Gastroesophageal sphincter (tissue), 4 donors: ENCODE measurements around the gene MIGA1. TPM values are rescaled to one million over a fixed set of nuclear protein-coding genes. Genes with fewer than 3 reads are reported as not detected.
"Not testable (repeated sequence)": the region's sequence is repeated elsewhere in the genome, so short reads cannot be mapped to it uniquely, and the experiment has no call there.

Source experiments
- ATAC-seq: fragments of 150-250 bp; one replicate; pipeline ENCODE4 v1.9.1; 2016; ENCODE audit warnings: mild to moderate bottlenecking, moderate library complexity
- H3K27ac ChIP-seq, 4 donors: fragments of 200-600 bp; sonication (generic) in 3 of 4; 1 replicate in 3 of 4; 2 replicates in 1 of 4; pipeline ENCODE4 v1.5.1; 2016 to 2019
- H3K27me3 ChIP-seq: fragments of 200-600 bp; sonication (generic); one replicate; pipeline ENCODE4 v1.5.1; 2019
- H3K36me3 ChIP-seq, 2 donors: fragments of 200-600 bp; sonication (generic); one replicate each; pipeline ENCODE4 v1.5.1; 2019; ENCODE audit warnings: control low read depth in 1 of 2
- H3K4me1 ChIP-seq, 3 donors: fragments of 200-600 bp; sonication (generic); 1 replicate in 2 of 3; 2 replicates in 1 of 3; pipeline ENCODE4 v1.5.1; 2016 to 2019; ENCODE audit warnings: control low read depth in 2 of 3
- H3K4me3 ChIP-seq, 2 donors: fragments of 200-600 bp; sonication (generic); one replicate each; pipeline ENCODE4 v1.5.1; 2019; ENCODE audit warnings: mild to moderate bottlenecking in 1 of 2, moderate library complexity in 1 of 2
- H3K9me3 ChIP-seq, 3 donors: fragments of 200-600 bp; sonication (generic); one replicate each; pipeline ENCODE4 v1.5.1; 2017 to 2019; ENCODE audit warnings: control low read depth in 2 of 3
- CTCF ChIP-seq, 4 experiments: fragments of 200-600 bp in 2 of 4; fragments of 450-650 bp in 2 of 4; sonication (generic) in 1 of 4; IDR thresholded peaks; one replicate each; pipeline ENCODE4 v1.5.1; 2017 to 2019; ENCODE audit warnings: antibody characterized with exemption in 4 of 4, mild to moderate bottlenecking in 2 of 4, moderate library complexity in 2 of 4
- EP300 ChIP-seq: sonication (generic); formaldehyde crosslinking; IDR thresholded peaks from one replicate; pipeline ENCODE4 v1.6.1; 2017; ENCODE audit warnings: antibody characterized with exemption, mild to moderate bottlenecking
- POLR2A ChIP-seq, 2 donors: fragments of 450-650 bp; IDR thresholded peaks; one replicate each; pipeline ENCODE4 v1.6.1; 2017; ENCODE audit warnings: antibody characterized with exemption in 2 of 2, mild to moderate bottlenecking in 2 of 2, moderate library complexity in 1 of 2
- POLR2AphosphoS5 ChIP-seq: sonication (generic); formaldehyde crosslinking; IDR thresholded peaks from one replicate; pipeline ENCODE4 v1.6.1; 2017; ENCODE audit warnings: antibody characterized with exemption
- WGBS, 2 donors: methylation state at CpG; one replicate each; pipeline ENCODE4 v1.1.5; 2018; ENCODE audit warnings: low coverage in 1 of 2; 5-methylcytosine and 5-hydroxymethylcytosine counted together
- total RNA-seq, 4 donors: library from RNA; depleted of rRNA; stranded (reverse); fragments of >200 nt; gene quantifications; one replicate each; pipeline ENCODE4 v1.1.0, GENCODE V29; 2016

The MIGA1 gene
- total RNA-seq, 4 donors from 2014 or later: 13.8 to 22.3 (median 20.6) TPM

GRCh38 chr1:77796695-77797405, 17.4 kb downstream of the MIGA1 start:
- no peaks in the 10 kb centered on the region for H3K27me3 ChIP-seq
- peaks cover 0 to 12% of the 10 kb centered on the region in 2 donors for H3K36me3 ChIP-seq
- no peaks in the 10 kb centered on the region for H3K9me3 ChIP-seq
- peaks cover 0 to 10% (median 0%) of the 10 kb centered on the region in 3 donors for H3K4me1 ChIP-seq
- ATAC-seq: peak; percentile 51
- 66 to 78% methylated on average over 5 of the region's 5 CpGs for WGBS, 2 donors
- H3K4me3 ChIP-seq: no peak overlapping the region
- no peak for TF ChIP-seq EP300
- peak in 1 of 4 experiments; percentile 8 for TF ChIP-seq CTCF (IDR thresholded peaks at IDR 0.05)
- TF ChIP-seq POLR2AphosphoS5: no peak
- TF ChIP-seq POLR2A (IDR thresholded peaks at IDR 0.05): no peak
- H3K27ac ChIP-seq: no peak overlapping the region

GRCh38 chr1:77797991-77798390, 18.5 kb downstream of the MIGA1 start:
- TF ChIP-seq POLR2AphosphoS5: no peak
- no peak for TF ChIP-seq POLR2A (IDR thresholded peaks at IDR 0.05)
- no peak for TF ChIP-seq EP300
- no peak for TF ChIP-seq CTCF (IDR thresholded peaks at IDR 0.05)
- Histone ChIP-seq H3K27me3 (no peaks in the 10 kb centered on the region), H3K27ac (no peak overlapping the region), H3K36me3 (peaks cover 0 to 20% of the 10 kb centered on the region in 2 donors), H3K4me3 (no peak overlapping the region), H3K9me3 (no peaks in the 10 kb centered on the region), H3K4me1 (peaks cover 0 to 10% (median 0%) of the 10 kb centered on the region in 3 donors)
- no peak for ATAC-seq

GRCh38 chr1:77802026-77802425, 22.6 kb downstream of the MIGA1 start:
- H3K36me3 ChIP-seq: peaks cover 0 to 51% of the 10 kb centered on the region in 2 donors
- TF ChIP-seq POLR2A (IDR thresholded peaks at IDR 0.05) (no peak), CTCF (IDR thresholded peaks at IDR 0.05) (no peak), EP300 (no peak), POLR2AphosphoS5 (no peak)

GRCh38 chr1:77803371-77803770, 23.9 kb downstream of the MIGA1 start:
- Histone ChIP-seq H3K4me1 (peaks cover 0 to 3% (median 0%) of the 10 kb centered on the region in 3 donors), H3K27ac (no peak overlapping the region), H3K36me3 (peaks cover 0 to 64% of the 10 kb centered on the region in 2 donors), H3K9me3 (no peaks in the 10 kb centered on the region), H3K27me3 (no peaks in the 10 kb centered on the region), H3K4me3 (no peak overlapping the region)
- WGBS, 2 donors: 50 to 69% methylated on average over 2 of the region's 2 CpGs
- no peak for ATAC-seq
- TF ChIP-seq CTCF (IDR thresholded peaks at IDR 0.05) (no peak), EP300 (no peak), POLR2AphosphoS5 (no peak), POLR2A (IDR thresholded peaks at IDR 0.05) (no peak)

More at GRCh38 chr1:77802026-77802425, 22.6 kb downstream of the MIGA1 start:
- ATAC-seq: no peak
- H3K27me3 ChIP-seq: no peaks in the 10 kb centered on the region
- no peak overlapping the region for H3K27ac ChIP-seq
- 90 to 92% methylated on average over 2 of the region's 2 CpGs for WGBS, 2 donors
- H3K9me3 ChIP-seq: no peaks in the 10 kb centered on the region
- no peak overlapping the region for H3K4me3 ChIP-seq
- H3K4me1 ChIP-seq: peaks cover 0 to 10% (median 0%) of the 10 kb centered on the region in 3 donors

GRCh38 chr1:77809787-77810462, 30.5 kb downstream of the MIGA1 start:
- peak; percentile 57 for ATAC-seq
- peaks cover 0 to 77% of the 10 kb centered on the region in 2 donors for H3K36me3 ChIP-seq
- not testable (repeated sequence) for H3K9me3 ChIP-seq, H3K4me3 ChIP-seq, H3K27ac ChIP-seq, H3K4me1 ChIP-seq, H3K27me3 ChIP-seq
- 40% methylated on average over 1 of the region's 3 CpGs; no CpG with 5 or more reads in 1 of the 2 donors for WGBS, 2 donors

GRCh38 chr1:77811589-77811988, 32.1 kb downstream of the MIGA1 start:
- peaks cover 0 to 76% of the 10 kb centered on the region in 2 donors for H3K36me3 ChIP-seq
- H3K27me3 ChIP-seq, H3K27ac ChIP-seq, H3K4me1 ChIP-seq, ATAC-seq, H3K9me3 ChIP-seq, H3K4me3 ChIP-seq: not testable (repeated sequence)
- WGBS, 2 donors: no CpG with 5 or more reads among the region's 21 CpGs
